Measurements from ENCODE around the gene SRGAP2B.
"Not testable (repeated sequence)": the region's sequence is repeated elsewhere in the genome, so short reads cannot be mapped to it uniquely, and the experiment has no call there.

Gene SRGAP2B

DNA sequence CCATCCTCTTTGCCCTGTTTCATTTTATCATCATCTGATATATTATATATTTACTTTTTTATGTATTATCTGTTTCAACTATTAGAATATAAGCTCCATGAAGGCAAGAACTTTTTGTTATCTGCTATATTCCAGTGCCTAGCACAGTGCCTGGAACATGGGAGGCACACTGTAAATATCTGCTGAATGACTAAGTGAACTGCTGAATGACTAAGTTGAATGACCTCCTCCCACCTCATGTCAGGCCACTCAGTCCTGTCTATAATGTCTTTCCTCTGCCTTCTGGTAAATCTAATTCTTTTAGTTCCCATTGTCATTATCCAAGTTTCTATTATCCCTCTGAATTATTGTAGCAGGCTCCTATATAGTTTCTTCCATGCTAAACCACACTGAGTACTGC, 156.5 kb downstream of the SRGAP2B start:
- DNase-seq, result not testable (repeated sequence)

DNA sequence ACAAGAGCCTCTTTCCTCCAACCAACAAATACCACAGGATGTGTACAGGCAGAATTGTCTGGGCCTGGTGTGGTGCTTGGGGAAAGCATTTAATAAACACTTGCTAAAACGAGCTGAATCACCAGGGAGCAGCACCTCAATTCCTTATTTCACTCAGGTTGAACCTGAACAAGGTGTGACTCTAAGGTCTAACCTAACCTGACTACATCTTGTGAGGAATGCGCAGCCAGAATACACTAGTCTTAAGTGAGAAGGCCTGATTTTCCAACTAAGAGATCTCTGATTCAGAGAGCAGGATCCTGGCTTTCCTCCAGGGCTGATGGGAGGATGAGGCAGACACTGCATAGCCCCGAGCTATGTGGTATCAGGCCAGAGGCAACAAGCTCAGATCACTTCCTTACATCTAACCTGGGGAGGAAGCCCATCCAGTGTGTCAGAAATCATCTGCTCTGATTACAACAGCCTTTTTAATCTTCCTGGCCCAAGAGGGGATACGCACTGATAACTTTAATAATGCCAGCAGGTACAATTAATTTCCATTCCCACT, 158.9 kb downstream of the SRGAP2B start:
- not testable (repeated sequence) for DNase-seq

DNA sequence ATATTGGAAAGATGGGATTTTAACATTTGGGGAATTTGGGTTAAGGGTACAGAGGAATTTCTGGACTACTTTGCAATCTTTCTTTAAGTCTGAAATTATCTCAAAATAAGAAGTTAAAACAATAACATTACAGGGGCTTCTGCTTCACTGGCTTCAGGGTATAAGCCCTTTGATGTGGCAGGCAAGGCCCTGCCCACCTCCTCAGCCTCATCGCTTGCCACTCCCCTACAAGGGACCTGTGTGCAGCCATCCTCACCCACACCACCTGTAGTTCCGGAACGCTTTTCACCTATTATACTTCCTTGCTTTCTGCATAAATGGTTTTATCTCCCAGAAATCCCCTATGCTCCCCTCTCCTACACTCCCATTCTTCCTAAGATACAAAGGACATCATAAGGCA, 159.8 kb downstream of the SRGAP2B start:
- not testable (repeated sequence) for DNase-seq

DNA sequence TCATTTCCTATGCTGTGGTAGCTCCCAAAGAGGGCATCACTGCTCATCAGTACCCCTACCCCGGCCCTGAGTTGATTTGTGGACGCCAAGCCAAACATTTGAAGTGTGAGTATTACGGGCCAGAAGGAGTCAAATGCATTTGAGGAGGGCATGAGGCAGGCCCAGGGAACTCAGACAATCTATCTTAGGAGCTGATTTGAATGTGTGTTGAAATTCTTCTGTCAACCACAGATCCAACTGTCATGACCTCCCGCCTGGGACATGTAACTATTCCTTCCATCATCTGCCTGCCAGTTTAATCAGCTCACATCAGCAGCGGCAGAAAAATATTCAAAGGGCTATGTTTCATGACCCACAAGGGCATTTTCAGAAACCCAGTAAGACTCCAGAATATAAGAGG, 162.1 kb downstream of the SRGAP2B start:
- not testable (repeated sequence) for DNase-seq

DNA sequence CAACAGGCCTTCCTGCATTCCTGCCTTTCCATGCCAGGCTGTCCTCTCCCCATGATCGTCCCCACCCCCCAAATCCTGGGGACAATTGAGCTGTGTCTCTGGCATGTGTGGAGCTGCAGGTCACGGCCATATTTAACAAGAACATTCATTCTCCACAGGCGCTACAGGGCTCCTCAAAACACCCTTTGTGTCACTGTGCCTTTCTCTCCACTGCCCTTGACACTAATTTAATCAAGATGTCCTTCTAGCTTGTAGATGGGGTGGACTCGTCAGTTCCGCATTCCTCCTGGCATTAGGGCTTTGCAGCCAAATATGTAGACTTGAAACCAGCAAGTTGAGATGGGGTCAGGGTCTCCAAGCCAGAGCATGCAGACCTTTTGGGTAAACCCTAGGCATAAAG, 163.0 kb downstream of the SRGAP2B start:
- peak; percentile 50 for DNase-seq

DNA sequence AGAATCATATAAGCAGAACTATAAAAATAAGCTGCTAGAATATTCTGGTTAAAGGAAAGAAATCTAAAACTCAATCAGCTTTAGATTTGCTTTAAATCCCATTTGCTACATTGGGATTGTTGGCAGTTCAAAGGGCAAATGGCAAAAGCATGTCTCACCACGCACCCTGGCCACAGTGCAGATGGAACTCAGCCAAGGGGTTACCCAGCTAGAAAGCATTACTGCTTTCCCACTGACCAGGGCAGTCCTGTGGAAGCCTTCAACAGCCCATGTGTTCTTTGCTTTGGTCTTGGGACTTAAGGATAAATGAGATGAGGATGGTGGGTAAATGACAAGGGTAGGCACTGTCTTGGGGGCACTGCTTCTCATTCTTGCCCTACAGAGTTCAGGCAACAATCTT, 163.6 kb downstream of the SRGAP2B start:
- DNase-seq, result not testable (repeated sequence)

DNA sequence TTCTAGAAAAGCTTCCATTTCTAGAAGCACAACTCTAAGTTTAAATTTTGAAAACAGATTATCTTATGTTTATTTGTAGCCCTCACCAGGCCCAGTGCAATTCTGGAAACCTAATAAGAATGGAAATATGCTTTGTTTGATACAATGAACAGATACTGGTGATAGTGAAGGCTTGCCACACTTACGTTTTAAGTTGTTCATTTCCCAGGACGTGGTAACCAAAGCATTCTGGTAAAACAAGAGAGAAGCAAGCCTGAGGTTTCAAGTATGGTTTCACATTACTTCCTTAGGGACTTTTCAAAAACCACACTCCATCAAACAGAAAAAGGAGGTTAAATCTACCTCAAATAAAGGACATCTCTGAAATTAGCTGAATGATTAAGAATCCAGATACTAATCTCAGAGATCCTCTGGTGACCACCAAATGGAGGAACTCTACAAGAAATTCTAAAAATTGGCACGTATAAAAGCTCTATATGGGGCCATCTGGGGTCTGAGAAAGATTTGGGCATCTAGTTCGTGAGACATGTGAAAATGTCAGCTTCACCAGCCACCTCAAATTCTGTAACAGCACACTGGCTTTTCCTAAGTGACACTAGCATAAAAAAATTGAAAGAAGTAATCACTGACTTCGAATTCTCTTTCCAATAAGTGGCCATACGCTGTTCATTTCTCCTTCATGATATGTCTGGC, 164.9 kb downstream of the SRGAP2B start:
- not testable (repeated sequence) for DNase-seq

DNA sequence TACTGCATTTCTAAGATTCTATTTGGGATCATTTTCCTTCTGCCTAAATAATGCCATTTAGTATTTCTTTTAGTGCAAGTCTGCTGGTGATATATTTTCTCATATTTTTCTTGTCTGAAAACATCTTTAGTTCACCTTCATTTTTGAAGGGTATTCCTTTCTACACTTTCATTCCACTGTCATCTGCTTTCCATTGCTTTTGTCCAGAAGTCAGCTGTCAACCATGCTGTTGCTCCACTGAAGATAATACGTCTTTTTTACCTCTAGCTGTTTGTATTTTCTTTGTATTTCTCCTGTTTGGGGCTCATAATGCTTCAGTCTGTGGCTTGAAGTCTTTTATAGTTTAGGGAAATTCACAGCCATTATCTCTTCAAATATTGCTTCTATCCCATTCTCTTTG, 167.8 kb downstream of the SRGAP2B start:
- DNase-seq, result not testable (repeated sequence)

DNA sequence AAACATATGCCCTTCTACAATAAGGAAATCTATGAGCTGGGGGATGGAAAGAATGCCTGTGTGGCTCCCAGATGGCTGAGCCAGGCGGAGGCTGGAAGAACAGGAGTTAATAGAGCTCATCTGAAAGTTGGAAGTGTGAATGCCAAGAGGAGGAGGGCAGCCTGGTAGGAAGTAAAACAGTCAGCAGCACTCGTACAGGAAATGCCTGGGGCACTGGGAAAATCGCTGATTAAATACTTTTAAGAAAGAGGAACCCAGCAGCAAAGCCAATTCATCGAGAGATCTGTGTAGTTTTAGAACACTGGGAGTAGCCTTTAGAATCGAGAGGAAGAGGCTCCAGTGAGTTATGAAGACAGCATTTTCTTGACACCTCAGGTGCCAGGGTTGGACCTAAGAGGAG, 171.5 kb downstream of the SRGAP2B start:
- not testable (repeated sequence) for DNase-seq

DNA sequence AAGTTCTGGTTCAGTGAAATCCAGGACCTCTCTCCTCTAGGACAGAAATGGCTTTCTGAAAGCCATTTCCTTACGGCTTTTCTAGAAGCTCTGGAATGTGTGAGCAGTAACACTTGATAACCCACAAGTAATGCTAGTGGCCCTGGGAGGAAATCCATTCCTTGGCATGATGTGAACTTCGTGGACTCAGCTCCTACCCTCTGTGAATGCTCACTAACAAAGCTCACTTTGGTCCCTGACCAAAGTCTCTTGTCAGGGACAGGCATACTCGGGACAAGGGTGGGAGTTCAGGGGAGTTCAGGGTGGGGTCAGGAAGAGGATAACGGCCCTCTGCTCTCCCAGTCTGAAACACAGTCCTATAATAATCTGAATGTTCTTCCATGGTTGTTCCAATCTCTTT, 172.3 kb downstream of the SRGAP2B start:
- DNase-seq, result peak; percentile 3

DNA sequence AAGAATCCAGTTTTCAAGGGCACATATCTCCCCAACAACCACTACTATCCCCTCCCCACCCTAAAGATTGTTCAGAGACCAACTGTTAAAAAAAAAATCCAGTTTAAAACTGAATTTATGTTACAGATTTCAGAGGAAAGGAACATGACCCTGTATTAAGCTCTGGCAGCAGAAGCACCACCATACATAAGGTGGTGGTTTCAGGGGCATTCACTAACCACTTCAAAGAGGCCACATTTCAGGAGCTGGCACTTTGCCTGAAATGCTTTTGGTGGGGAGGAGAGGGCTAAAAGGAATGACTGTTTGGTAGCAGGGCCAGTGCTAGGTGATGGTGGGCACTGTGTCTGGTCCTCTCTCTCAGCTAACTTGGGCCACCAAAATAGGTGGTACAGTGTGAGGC, 176.0 kb downstream of the SRGAP2B start:
- not testable (repeated sequence) for DNase-seq

DNA sequence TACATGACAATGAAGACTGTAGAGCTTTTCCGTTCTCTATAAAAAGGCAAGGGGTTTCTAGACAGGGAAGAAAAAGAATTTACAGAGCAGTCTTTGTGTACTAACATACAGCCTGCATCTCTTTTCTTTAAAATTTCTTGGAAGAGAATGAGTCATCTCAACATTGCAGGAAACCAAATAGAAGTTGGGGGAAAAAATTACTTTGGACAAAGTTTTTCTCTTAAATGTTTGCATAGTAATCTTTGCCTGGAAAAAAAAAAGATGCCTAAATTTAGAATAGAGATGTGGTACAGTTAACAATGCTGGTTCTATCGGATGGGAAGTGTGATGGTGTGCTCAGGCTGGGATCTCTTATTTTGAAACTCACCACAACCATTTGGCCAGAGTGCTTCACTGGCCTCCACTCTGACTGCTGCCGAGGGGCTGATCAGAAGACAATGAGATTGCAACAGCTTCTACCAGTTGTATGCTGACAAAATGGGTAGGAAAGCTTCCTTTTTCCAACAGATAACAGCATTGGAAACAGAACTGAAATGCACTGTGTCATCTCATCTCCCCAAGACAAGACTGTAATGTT, 177.0 kb downstream of the SRGAP2B start:
- not testable (repeated sequence) for DNase-seq

DNA sequence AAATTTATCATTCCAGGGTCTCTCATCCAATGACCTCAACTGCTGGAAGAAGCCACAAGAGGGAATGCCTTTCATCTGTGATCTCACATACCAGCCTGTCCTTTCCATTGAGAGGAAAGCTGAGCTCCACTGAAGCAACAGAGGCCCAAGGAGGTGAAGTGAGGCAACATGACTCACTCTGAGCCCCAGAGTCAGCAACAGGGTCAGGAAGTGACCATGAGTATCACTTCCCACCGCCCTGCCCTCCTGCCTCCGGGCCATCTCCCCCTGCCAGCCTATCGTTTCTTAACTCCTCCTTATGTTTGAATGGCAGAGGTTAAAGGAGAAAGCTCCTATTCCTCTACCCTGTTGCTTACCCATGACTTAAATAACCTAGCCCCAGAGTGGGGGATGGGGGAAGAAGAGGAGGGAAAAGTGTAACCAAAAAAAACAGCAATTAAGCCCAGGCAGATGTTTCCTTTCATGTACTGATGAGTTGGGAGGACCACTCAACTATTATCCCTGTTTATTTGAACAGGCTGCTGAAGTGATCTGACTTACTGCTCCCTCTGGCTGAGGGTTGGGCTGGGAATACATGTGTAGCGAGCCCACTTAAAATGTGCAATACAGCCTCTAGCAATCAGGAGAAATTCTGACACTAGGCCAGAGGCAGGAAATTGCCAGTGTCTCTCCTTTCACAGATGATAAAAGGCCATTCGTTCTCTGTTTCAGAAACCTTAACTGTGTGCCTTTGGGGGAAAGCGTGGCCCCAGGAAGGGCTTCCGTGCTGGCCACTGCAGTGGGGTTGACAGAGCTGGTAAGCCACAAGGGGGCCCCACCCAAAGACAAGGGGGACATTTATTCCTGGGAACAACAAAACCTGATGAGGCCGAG, 177.7 kb downstream of the SRGAP2B start:
- not testable (repeated sequence) for DNase-seq

DNA sequence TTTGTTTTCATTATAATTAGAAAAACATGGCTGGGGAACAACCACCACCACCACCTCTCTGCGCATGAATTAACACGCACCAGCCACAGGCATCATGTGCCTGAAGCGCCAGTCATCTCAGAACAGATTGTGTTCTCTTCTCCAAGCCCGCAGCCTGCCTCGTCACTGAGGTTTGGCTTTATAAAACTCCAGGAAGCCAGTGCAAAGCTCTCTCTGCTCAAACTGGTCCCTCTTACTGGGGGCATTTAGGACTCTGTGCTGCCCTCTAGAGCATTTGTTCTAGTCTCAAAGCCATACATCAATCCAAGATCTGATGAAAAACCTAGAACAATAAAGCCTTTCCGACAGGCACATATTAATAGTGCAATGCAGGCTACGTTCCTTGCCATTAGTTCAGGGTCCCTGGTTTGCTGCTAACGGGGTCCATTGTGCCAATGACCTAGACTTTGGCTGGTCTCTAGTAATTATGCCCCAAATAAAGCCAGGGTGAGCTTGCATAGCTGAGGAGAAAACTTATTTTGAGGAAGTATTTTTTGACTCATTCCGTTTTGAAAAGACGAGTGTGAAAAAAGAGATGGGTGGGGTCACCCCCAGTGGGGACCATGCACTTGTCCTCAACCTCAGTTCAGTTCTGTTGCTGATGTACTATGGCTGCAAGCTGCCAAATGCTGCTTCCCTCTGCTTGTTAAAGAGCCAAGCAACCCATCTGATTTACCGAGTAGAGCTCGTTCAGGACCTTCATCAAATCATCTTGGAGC, 181.0 kb downstream of the SRGAP2B start:
- not testable (repeated sequence) for DNase-seq

DNA sequence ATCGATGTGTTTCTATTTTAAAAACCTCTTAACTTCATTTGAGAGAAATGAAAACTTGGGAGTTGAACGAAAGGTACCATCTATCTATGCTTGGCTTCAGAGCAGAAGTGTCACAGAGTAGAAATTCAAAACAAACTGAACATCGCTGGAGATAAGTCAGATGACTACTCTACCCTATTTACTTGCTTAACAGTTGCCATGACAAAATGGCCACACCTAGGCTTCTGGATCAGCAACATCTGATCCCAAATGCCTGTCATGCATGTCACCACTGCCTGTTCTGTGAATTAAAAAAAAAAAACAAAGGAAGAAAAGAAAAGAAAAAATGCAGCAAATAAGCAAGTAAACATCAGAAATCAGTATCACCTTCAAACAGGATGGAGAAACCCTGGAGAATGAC, 181.7 kb downstream of the SRGAP2B start:
- DNase-seq, result not testable (repeated sequence)

DNA sequence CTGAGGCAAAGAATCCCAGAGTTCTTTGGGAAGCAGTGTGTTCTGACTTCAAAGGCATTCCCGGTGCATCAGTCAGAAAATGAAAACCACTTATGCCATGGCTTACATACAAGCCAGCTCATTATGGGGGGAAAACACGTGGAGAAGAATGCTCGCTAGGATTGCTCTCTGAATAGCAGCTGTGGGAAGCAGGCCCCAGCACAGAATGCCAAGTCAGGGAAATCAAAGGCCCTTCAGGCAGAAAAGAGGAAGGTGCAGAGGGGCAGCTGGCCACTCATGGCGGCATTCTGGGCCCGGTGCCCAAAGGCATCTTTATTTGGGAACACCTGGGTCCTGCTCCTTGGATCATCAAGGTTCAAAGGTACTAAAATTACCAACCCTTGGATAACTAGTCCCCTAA, 184.4 kb downstream of the SRGAP2B start:
- not testable (repeated sequence) for DNase-seq

DNA sequence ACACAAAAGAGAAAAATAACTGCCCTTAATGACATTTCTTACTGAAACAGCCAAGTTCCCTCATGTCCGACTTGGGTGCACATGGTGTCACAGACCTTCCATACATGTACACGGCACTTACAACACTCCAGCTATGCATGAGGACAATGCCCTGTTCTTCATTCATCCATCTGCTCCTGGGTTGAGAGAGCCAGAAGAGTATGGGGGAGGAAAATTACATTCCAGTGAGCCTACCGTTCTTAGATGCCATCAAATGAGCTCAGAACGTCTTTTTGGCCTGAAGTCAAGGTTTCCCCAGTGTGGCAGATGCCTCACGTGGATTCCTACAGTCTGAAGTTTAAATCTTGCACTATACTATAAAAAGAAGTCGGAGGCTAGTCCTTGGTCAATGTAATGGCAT, 194.3 kb downstream of the SRGAP2B start:
- not testable (repeated sequence) for DNase-seq

DNA sequence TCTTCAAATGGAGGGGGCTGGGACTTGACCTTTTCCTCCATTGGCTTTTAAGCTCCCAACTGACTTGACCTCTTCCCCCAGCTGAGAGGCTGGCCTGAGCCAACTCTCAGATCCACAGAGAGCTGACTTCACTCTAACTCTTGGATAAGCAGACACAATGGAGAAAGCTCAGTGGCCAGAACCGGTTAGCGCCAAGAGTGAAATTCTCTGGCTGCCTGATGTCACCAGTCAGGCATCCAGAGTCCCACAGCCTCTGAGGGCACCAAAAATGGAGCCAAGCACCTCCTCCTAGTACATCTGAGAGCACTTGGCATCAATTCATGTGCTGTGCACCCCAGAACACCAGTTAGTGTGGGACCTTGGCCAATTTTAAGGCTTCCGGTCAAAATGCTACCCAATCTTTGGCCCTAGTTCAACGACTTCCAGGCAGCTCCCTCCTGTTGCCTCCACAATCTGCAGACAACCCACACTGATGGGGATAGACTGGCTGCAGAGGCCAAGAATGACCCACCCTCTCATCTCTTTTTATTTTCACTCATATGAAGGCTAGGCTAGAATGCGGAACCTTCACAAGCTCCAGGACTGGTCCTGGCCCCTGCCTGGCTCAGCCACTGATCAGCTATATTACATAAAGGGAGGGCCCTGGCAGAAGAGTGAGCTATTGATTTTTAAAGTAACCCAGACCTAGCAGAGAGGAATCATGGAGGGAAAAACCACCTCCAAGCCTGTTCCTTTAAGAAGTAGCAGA, 200.5 kb downstream of the SRGAP2B start:
- DNase-seq, result not testable (repeated sequence)

DNA sequence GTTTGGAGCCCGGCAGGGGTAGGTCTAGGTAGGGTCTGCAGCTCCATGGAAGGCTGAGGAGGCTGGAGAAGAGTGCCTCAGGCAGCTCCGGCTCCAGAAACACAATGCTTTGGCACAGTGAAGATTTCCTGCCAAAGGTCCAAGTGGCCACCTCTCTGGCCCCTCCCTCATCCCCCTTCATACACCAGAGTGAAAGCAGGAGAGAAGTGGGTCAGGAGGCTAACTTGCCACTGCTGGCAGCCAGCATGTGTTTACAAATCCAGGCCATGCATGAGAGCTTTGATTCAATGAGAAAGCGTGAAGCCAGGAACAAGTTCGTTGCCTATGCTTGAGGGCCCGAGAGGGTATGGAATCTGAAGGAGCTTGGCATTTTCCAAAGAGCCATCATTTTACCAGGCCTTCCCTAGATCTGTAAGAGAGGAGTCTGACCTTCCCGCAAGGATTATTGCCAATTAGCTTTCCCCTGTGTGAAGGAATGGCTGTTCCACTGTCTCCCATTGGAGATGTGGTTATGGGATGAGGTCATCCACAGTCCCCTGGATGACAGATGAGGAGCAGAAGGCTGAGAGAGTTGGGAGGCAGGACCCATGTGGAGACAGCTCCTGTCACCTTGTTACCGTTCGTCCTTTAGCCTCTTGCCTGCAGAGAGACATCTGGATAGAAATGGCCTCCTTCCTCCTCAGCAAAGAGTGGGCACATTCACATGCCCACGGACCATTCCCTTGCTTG, 201.3 kb downstream of the SRGAP2B start:
- DNase-seq, result not testable (repeated sequence)

DNA sequence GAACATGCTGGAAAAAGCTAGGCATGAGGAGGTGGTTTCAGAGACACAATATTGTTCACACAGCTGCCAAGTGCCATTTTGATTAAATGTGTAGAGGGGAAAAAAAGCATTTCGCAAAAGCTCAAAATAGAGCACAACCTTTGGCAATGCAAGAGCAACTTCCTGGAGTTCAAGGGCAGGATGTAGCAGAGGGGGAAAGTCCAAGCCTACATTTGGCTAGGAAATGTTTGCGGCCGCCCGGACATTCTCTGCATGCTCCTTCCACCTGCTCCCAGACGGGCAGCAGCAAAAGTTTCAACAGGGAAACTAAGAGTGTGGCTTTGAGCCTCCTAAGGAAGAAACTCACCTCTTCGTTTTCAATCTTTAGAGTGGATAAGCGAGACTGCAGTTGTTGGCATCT, 202.1 kb downstream of the SRGAP2B start:
- not testable (repeated sequence) for DNase-seq
